Dendritic cell treated with granulocyte-macrophage colony-stimulating factor and Interleukin-4, amounts not matched to agents 40 ng/mL and 50 ng/mL, for 4 days (primary cell): ENCODE measurements around the gene KMT5B.
A peak's percentile ranks its signal among the peaks of the same experiment; 100 is the strongest.

Experiments
- H3K27ac Mint-ChIP-seq: one replicate; pipeline ENCODE4 v1.8.0; 2022; ENCODE audit warnings: mild to moderate bottlenecking, mixed read lengths
- H3K27me3 Mint-ChIP-seq: one replicate; pipeline ENCODE4 v1.8.0; 2022; ENCODE audit warnings: mild to moderate bottlenecking, mixed read lengths
- H3K36me3 Mint-ChIP-seq: one replicate; pipeline ENCODE4 v1.8.0; 2022; ENCODE audit warnings: low read depth, mixed read lengths
- H3K4me1 Mint-ChIP-seq: one replicate; pipeline ENCODE4 v1.8.0; 2022; ENCODE audit warnings: low read depth, mixed read lengths
- H3K4me3 Mint-ChIP-seq: one replicate; pipeline ENCODE4 v1.8.0; 2022; ENCODE audit warnings: mild to moderate bottlenecking, moderate library complexity, mixed read lengths
- H3K9me3 Mint-ChIP-seq: one replicate; pipeline ENCODE4 v1.8.0; 2022; ENCODE audit warnings: mixed read lengths
- intact Hi-C: fragments of 100-400 bp; cut with micrococcal nuclease; formaldehyde crosslinking; loops from one replicate; pipeline ENCODE4 v1.15.0; 2022

KMT5B gene

GRCh38 chr11:68212421-68213134 is 518 bp downstream of the KMT5B start:
- Mint-ChIP-seq H3K27me3 (peaks cover 29% of the 10 kb centered on the region), H3K4me1 (peaks cover 59% of the 10 kb centered on the region), H3K9me3 (no peaks in the 10 kb centered on the region), H3K4me3 (peak overlapping the region; percentile 80), H3K36me3 (peaks cover 7% of the 10 kb centered on the region), H3K27ac (peak overlapping the region; percentile 75)
- intact Hi-C loops, result loop anchor here (10.0 kb wide), 1 partner anchor 62 kb away; the partner anchor contains the start of gene C11orf24

GRCh38 chr11:68211546-68211945 is 1.6 kb downstream of the KMT5B start:
- H3K9me3 Mint-ChIP-seq, result no peaks in the 10 kb centered on the region
- peaks cover 24% of the 10 kb centered on the region for H3K27me3 Mint-ChIP-seq
- peaks cover 7% of the 10 kb centered on the region for H3K36me3 Mint-ChIP-seq
- intact Hi-C loops, result loop anchor here (10.0 kb wide), 1 partner anchor 63 kb away; the partner anchor contains the start of gene C11orf24
- peaks cover 69% of the 10 kb centered on the region for H3K4me1 Mint-ChIP-seq
- H3K27ac Mint-ChIP-seq, result peak overlapping the region; percentile 31
- peak overlapping the region; percentile 48 for H3K4me3 Mint-ChIP-seq

GRCh38 chr11:68206211-68206610 is 6.9 kb downstream of the KMT5B start:
- no peak overlapping the region for H3K4me3 Mint-ChIP-seq
- no peaks in the 10 kb centered on the region for H3K9me3 Mint-ChIP-seq
- intact Hi-C loops, result loop anchor here (10.0 kb wide), 1 partner anchor 111 kb away; no protein-coding TSS in a partner anchor
- no peaks in the 10 kb centered on the region for H3K27me3 Mint-ChIP-seq
- no peaks in the 10 kb centered on the region for H3K36me3 Mint-ChIP-seq
- H3K4me1 Mint-ChIP-seq, result peaks cover 45% of the 10 kb centered on the region
- peak overlapping the region; percentile 56 for H3K27ac Mint-ChIP-seq

- H3K27me3 Mint-ChIP-seq, result no peaks in the 10 kb centered on the region
- H3K36me3 Mint-ChIP-seq, result no peaks in the 10 kb centered on the region
- H3K4me3 Mint-ChIP-seq, result no peak overlapping the region
- intact Hi-C loops, result loop anchor here (10.0 kb wide), 1 partner anchor 110 kb away; no protein-coding TSS in a partner anchor
- no peaks in the 10 kb centered on the region for H3K9me3 Mint-ChIP-seq
- no peak overlapping the region for H3K27ac Mint-ChIP-seq
- H3K4me1 Mint-ChIP-seq, result peaks cover 48% of the 10 kb centered on the region
Measured at GRCh38 chr11:68204402-68204801, 8.7 kb downstream of the KMT5B start.

- Mint-ChIP-seq H3K27me3 (no peaks in the 10 kb centered on the region), H3K9me3 (no peaks in the 10 kb centered on the region), H3K27ac (no peak overlapping the region), H3K36me3 (no peaks in the 10 kb centered on the region), H3K4me3 (no peak overlapping the region), H3K4me1 (peaks cover 42% of the 10 kb centered on the region)
- intact Hi-C loops, result loop anchor here (10.0 kb wide), 1 partner anchor 107 kb away; no protein-coding TSS in a partner anchor
Measured at GRCh38 chr11:68202165-68202564, 10.9 kb downstream of the KMT5B start.

GRCh38 chr11:68201492-68201891 is 11.6 kb downstream of the KMT5B start:
- Mint-ChIP-seq H3K4me3 (no peak overlapping the region), H3K27me3 (no peaks in the 10 kb centered on the region), H3K4me1 (peaks cover 38% of the 10 kb centered on the region)

GRCh38 chr11:68200639-68201038 is 12.5 kb downstream of the KMT5B start:
- intact Hi-C loops, result loop anchor here (10.0 kb wide), 1 partner anchor 106 kb away; no protein-coding TSS in a partner anchor
- Mint-ChIP-seq H3K4me1 (peaks cover 34% of the 10 kb centered on the region), H3K36me3 (no peaks in the 10 kb centered on the region), H3K9me3 (no peaks in the 10 kb centered on the region), H3K27me3 (no peaks in the 10 kb centered on the region), H3K4me3 (no peak overlapping the region), H3K27ac (no peak overlapping the region)

More at GRCh38 chr11:68201492-68201891, 11.6 kb downstream of the KMT5B start:
- H3K36me3 Mint-ChIP-seq, result no peaks in the 10 kb centered on the region
- no peak overlapping the region for H3K27ac Mint-ChIP-seq
- intact Hi-C loops, result loop anchor here (10.0 kb wide), 1 partner anchor 107 kb away; no protein-coding TSS in a partner anchor
- H3K9me3 Mint-ChIP-seq, result no peaks in the 10 kb centered on the region

GRCh38 chr11:68199295-68199987 is 13.7 kb downstream of the KMT5B start:
- H3K9me3 Mint-ChIP-seq, result no peaks in the 10 kb centered on the region
- no peak overlapping the region for H3K27ac Mint-ChIP-seq
- H3K36me3 Mint-ChIP-seq, result no peaks in the 10 kb centered on the region
- H3K4me3 Mint-ChIP-seq, result no peak overlapping the region
- peaks cover 34% of the 10 kb centered on the region for H3K4me1 Mint-ChIP-seq
- H3K27me3 Mint-ChIP-seq, result no peaks in the 10 kb centered on the region
- intact Hi-C loops, result no loop called here

GRCh38 chr11:68196219-68196618 is 16.9 kb downstream of the KMT5B start:
- no peaks in the 10 kb centered on the region for H3K36me3 Mint-ChIP-seq
- H3K27ac Mint-ChIP-seq, result no peak overlapping the region
- intact Hi-C loops, result no loop called here
- H3K9me3 Mint-ChIP-seq, result no peaks in the 10 kb centered on the region
- H3K4me3 Mint-ChIP-seq, result no peak overlapping the region
- H3K4me1 Mint-ChIP-seq, result peaks cover 40% of the 10 kb centered on the region
- H3K27me3 Mint-ChIP-seq, result no peaks in the 10 kb centered on the region

- no peak overlapping the region for H3K27ac Mint-ChIP-seq
- no peak overlapping the region for H3K4me3 Mint-ChIP-seq
- H3K36me3 Mint-ChIP-seq, result peaks cover 4% of the 10 kb centered on the region
- H3K27me3 Mint-ChIP-seq, result no peaks in the 10 kb centered on the region
- peaks cover 31% of the 10 kb centered on the region for H3K4me1 Mint-ChIP-seq
- H3K9me3 Mint-ChIP-seq, result no peaks in the 10 kb centered on the region
- intact Hi-C loops, result no loop called here
Measured at GRCh38 chr11:68194675-68195294, 18.3 kb downstream of the KMT5B start.

GRCh38 chr11:68193018-68193417 is 20.1 kb downstream of the KMT5B start:
- intact Hi-C loops, result no loop called here
- no peaks in the 10 kb centered on the region for H3K27me3 Mint-ChIP-seq
- no peak overlapping the region for H3K4me3 Mint-ChIP-seq
- H3K36me3 Mint-ChIP-seq, result peaks cover 15% of the 10 kb centered on the region
- no peaks in the 10 kb centered on the region for H3K9me3 Mint-ChIP-seq
- peaks cover 19% of the 10 kb centered on the region for H3K4me1 Mint-ChIP-seq
- H3K27ac Mint-ChIP-seq, result no peak overlapping the region

- intact Hi-C loops, result no loop called here
- Mint-ChIP-seq H3K9me3 (no peaks in the 10 kb centered on the region), H3K36me3 (peaks cover 26% of the 10 kb centered on the region), H3K27ac (no peak overlapping the region), H3K27me3 (no peaks in the 10 kb centered on the region), H3K4me1 (peaks cover 18% of the 10 kb centered on the region), H3K4me3 (no peak overlapping the region)
Measured at GRCh38 chr11:68191661-68192579, 21.2 kb downstream of the KMT5B start.

- intact Hi-C loops, result loop anchor here (10.0 kb wide), 1 partner anchor 115 kb away; no protein-coding TSS in a partner anchor
- Mint-ChIP-seq H3K27me3 (no peaks in the 10 kb centered on the region), H3K4me1 (peaks cover 12% of the 10 kb centered on the region), H3K4me3 (no peak overlapping the region), H3K36me3 (peaks cover 46% of the 10 kb centered on the region), H3K27ac (no peak overlapping the region), H3K9me3 (no peaks in the 10 kb centered on the region)
Measured at GRCh38 chr11:68189888-68190287, 23.2 kb downstream of the KMT5B start.
